ENCODE results near the gene PSMA1. TPM values are rescaled to one million over a fixed set of nuclear protein-coding genes. Genes with fewer than 3 reads are reported as not detected.
"Not testable (repeated sequence)": the region's sequence is repeated elsewhere in the genome, so short reads cannot be mapped to it uniquely, and the experiment has no call there.

The PSMA1 gene
- total RNA-seq, 1 donor = 119 TPM

DNA sequence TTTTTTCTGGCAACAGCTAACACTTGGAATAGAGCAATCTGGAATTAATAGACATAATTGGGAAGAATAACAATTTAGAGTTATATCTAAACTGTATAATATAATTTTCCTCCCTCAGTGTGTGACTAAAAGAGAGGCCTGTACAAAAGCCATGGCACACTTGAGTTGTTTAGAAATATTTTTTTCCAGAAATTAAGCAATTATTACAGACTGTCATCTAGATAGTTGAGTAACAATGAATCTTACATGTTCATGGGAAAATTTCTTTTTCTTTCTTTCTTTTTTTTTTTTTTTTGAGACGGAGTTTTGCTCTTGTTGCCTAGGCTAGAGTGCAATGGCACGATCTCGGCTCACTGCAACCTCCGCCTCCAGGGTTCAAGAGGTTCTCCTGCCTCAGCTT, 15.0 kb upstream of the PSMA1 start:
- DNase-seq (ENCODE audit: low read depth in 2 of 3, low spot score in 2 of 3) = not testable (repeated sequence)

DNA sequence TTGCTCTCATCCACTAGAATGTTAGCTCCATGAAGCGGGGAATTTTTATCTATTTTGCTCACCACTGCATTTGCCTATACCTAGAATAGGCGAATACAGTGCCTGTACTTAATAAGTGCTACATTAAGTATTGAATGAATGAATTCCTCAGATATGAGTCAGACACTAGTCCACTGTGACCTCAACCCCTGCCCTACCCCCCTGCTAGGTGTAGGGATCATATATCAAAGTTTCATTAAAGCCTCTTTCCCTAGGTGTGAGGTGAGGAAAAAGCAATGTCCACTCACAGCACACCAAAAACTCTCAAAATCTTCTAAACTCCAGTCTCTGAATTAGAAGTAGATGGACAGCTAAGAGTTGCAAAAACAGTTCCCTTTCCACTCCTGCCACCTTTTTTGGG, 9.8 kb upstream of the PSMA1 start:
- no peak for DNase-seq (ENCODE audit: low read depth in 2 of 3, low spot score in 2 of 3)

DNA sequence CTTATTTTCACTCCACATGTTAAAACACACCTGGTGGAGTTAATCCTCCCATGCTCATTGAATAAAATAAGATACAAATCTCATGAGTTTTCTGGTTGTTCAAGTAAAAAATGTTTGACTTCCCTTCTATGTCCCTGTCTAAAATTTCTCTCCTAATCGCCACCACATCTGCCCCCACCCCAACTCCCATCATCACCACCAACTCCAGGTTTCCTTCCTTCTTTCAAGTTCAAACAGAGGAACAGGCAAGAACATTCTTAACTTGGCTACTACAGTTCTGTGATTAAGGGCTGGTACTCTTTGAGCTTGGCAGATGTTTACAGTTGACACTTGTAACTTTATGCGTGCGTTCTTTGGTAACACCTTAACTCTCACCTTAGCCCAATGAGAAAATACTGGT, 9.1 kb upstream of the PSMA1 start:
- peak in 1 of 3 donors; percentile 36 for DNase-seq (ENCODE audit: low read depth in 2 of 3, low spot score in 2 of 3)

DNA sequence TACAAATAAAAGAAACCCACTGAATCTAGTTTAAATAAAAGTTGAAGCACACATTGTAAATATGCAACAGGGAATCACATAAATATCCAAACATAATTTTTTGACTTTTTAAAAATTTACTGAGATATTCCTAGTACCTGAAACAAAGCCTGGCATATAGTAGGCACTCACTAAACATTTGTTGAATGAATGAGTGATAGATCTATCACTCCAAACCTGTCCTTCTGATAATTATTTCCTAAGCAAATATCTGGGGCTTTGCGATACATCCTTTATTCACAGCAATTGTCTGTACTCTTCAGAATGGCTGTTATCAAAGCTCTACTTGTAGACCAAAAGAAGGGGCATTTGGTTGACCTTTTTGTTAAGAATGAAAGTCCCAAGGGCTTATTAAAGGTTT, 2.6 kb upstream of the PSMA1 start:
- no peak for DNase-seq (ENCODE audit: low read depth in 2 of 3, low spot score in 2 of 3)

DNA sequence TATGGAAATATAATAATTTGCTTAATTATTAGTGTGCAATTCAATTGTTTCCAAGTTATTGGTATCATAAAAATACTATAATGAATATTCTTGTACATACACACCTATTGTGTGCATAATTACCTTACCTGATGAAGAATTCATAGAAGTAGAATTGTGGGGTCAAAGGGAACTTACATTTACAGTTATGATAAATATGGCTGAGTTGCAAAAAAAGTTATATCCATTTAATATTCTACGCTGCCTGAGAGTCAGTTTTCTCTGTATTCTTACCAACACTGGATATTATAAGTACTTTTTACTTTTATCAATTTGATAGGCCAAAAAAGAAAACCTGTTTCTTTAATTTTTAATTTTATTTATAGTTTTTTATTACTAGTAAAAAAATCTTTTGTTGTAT, 2.1 kb upstream of the PSMA1 start:
- DNase-seq (ENCODE audit: low read depth in 2 of 3, low spot score in 2 of 3) = no peak

DNA sequence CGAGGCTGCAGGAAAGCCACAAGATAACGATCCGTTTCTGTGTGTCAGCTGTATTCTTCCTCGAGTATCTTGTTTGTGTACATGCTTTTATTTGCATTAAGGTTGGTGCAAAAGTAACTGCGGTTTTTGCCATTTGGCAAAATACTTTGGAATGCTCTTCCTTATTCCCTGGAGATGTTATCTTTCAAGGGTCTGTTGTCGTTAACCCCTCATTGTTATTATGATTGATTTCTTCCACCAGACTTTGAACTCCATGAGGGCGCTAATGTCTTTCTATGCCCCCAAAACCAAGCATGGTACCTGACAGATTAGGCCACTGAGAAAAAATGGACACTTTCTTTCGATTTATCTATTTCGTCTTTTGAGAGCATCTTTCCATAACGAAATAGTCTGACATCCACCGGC, 563 bp upstream of the PSMA1 start:
- no peak for DNase-seq (ENCODE audit: low read depth in 2 of 3, low spot score in 2 of 3)

DNA sequence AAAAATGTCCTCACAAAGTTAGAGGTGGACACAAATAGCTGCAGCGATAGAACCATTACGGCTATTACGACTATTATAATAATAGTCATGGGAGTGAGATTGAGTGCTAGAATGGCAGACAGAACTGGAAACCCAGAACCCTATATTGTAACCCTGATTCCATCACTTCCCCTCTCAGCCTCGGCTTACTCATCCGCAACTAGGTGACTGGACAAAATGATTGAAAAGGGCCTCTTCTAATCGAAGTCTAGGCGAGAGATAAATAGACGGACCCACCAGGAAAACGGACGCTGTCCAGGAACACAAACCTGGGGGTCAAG, 629 bp downstream of the PSMA1 start:
- DNase-seq (ENCODE audit: low read depth in 2 of 3, low spot score in 2 of 3) = peak in 1 of 3 donors; percentile 40

DNA sequence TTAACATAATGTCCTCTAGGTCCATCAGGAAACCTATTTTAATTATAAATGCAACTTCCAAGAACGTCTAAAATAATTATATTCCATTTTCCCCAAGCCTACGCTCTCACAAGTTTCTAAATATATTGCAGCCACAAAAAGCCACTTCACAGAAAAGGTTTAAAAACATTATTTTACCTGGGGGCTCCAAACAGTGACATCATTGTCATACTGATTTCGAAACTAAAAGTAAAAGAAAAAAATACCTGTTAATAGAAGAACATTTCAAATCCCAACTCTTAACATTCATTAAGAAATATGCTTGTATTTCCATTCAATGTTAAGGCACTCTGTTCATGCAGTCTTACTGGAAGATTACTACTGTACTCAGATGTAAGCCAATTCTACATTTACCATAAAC, 1.4 kb downstream of the PSMA1 start:
- DNase-seq (ENCODE audit: low read depth in 2 of 3, low spot score in 2 of 3) = no peak

DNA sequence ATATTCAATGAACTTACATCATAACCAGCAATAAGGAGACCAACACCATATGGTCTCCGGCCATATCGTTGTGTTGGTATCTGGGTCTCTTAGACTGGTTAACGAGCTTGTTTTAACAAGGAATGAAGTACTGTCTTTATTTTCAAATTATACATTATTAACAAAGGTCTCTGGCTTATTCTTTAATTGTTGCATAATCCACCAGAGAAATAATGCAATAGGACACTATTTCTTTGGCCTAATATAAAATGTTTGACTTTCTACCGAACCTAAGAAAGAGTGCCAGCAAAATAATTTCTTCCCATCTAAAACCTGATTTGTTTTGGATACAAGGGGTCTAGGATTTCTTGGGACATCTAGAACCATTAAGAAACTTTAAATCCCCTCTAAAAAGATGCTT, 6.4 kb downstream of the PSMA1 start:
- DNase-seq (ENCODE audit: low read depth in 2 of 3, low spot score in 2 of 3) = no peak

DNA sequence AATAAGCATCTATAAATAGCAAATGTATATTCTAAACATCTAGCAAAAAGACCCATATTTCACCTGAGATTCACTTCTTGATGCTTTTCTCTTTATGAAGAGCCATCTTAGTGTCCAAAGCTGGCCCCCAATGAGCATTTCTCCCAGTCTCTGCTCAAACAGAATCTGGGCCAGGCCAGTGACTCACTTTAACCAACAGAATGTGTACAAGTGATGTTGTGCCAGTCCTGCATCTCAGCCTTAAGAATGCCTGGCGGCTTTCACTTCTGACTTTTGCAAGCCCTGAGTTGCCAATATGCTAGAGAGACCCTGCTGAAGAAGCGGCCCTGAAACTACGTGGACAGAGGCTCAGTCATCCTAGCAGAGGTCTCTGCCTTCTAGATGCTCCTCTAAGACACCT, 13.7 kb downstream of the PSMA1 start:
- no peak for DNase-seq (ENCODE audit: low read depth in 2 of 3, low spot score in 2 of 3)

DNA sequence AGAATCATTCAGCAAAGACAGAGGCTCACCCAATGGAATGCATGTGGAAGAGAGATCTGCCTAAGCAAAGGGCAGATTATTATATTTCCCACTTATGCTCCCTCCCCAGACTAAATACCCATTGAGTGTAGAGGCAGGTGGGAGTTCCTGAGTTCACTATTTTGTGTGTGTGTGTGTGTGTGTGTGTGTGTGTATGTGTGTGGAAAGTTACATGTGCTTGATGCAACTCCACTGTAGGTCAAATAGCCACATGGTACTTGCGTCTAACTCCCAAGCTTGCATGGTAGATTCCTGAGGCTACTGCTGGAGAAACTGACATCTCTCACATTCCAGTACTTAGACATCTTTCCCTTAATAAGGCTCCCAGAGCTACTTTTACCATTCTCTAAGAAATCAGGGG, 17.2 kb downstream of the PSMA1 start:
- no peak for DNase-seq (ENCODE audit: low read depth in 2 of 3, low spot score in 2 of 3)

DNA sequence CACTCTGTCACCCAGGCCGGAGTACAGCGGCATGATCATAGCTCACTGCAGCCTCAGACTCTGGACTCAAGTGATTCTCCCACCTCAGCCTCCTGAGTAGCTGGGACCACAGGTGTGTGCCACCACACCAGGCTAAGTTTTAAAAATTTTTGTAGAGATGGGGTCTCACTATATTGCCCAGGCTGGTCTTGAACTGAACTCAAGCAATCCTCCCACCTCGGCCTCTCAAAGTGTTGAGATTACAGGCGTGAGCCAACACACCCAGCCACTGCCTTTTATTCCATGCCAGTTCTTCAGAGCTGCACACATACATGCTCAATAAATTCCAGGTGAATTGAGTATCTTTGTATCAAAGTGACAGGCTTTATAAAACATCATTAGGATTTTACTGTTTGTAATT, 18.1 kb downstream of the PSMA1 start:
- no peak for DNase-seq (ENCODE audit: low read depth in 2 of 3, low spot score in 2 of 3)

DNA sequence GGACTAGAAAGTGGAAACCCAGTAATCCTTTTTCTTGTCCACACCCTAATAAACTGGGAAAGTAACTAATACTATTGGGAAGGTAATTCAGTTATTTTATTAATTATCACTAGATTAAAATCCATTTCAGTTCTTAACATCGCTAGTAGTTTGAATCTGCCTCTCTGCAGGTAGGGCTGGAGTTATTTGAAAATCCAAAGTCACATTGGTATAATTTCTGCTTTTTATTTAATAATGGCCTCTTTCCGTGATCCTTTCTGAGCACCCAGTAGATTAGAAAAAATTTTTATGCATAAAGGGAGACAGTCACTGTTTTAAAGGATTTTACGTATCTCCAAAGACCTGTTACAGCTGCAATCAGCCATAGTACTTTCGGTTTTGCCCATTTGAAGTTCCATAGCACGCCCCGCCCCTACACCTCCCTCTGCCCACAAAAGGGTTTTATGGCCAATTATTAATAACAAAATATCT, 20.0 kb downstream of the PSMA1 start:
- DNase-seq (ENCODE audit: low read depth in 2 of 3, low spot score in 2 of 3) = peak; percentile 31 to 59 (median 50)

DNA sequence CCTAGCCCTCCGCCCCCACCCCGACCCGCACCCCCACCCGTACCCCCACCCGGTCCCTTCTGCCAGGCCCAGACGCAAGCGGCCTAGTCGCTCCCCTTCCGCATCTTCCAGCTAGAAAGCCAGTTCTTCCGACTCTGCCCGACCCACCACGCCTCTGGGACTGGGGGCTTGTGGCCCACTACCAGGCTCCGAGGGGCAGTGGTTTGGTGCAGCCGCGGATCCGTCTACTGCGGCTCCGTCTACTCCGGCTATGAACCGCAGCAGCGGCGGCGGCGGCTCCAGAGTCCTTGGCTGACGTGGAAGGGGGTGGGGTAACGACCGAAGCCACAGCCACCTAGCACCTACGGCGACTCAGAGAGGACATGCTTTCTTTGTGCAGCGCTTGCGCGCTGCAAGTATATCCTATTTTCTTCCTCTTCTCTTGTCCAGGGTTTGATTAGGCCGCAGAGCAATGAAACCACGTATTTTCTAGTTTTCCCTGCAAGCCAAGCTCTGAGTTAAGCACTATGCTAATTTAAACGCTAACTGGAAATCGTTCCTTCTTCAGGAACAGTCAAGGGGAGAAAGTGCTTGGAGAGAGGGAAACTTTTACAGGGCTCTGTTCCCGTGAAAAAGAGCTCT, 20.5 kb downstream of the PSMA1 start, which contains the start of gene COPB1:
Gene COPB1 (minus strand): TSS at position 252 of the 621 bp plus-strand sequence. CDS start 883 bp downstream, outside the sequence.
- DNase-seq (ENCODE audit: low read depth in 2 of 3, low spot score in 2 of 3) = peak; percentile 86 to 94 (median 94)

DNA sequence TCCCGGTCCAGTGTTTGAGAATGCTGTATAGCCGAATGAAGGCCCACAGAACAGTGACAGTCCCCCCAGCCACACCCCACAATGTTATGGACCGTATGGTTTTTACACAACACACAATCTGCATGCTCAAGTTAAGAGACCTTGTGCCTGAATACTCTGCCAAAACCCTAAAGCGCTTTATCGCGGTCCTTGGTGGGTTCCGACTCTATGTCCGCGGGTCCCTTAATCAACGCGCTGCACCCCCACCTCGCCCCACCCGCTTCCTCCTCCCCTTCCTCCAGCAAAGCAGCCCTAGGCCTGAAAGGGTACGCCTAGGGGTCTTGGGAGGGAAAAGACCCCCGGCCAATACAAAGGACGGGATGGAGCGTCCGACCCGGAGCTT, 21.0 kb downstream of the PSMA1 start:
- DNase-seq (ENCODE audit: low read depth in 2 of 3, low spot score in 2 of 3) = peak; percentile 5 to 61 (median 48)

DNA sequence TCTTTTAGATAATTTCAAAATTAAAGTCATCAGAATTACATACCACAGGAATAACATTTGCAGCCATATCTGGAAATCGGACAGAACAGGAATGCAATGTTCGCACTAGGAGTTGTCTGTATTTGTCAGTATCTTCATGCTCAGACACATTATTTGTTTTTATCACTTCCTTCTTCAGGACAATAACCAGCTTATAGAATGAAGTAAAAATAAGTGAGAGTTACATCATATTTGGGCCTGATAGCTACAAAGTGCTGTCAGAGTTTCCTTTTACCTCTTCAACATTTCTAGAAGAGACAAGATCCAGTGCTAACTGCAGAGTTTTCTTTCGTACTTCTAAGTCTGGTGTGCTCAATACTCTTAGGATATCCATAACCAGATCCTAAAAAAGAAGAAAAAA, 39.5 kb downstream of the PSMA1 start:
- no peak for DNase-seq (ENCODE audit: low read depth in 2 of 3, low spot score in 2 of 3)

DNA sequence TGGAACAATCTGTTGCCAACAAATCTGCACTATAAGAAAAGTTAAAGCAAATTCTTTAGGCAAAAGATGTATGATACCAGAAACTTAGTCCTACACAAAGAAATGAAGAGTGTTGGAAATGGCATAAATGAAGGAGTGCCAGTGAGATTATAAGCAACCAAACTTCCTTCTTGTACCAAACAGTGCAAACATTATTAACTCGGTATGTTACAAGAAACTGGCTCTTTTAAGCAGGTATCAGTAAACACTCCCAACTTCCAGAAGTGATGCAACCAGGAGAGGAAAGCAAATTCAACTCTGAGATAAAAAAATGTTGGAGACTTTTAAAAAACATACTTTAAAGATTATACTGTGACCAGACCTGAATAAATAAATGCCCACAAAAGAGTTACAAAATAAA, 49.1 kb downstream of the PSMA1 start:
- no peak for DNase-seq (ENCODE audit: low read depth in 2 of 3, low spot score in 2 of 3)

DNA sequence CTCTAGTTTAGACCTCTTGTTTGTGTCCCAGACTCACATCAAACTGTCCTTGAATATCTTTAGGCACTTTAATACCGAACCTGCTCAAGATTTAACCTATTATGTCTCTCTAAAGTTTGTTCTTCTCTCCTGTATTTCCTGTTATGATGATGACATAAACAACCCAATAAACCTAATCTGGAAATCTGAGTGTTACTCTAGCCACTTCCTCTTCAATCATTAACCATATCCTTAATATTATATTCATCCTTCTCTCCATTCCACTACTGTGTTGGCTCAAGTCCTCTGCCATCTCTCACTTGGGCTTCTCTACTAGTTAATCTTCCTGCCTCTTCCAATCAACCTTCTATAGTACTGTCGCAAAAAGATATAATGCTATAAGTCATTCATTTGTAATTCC, 56.6 kb downstream of the PSMA1 start:
- no peak for DNase-seq (ENCODE audit: low read depth in 2 of 3, low spot score in 2 of 3)

DNA sequence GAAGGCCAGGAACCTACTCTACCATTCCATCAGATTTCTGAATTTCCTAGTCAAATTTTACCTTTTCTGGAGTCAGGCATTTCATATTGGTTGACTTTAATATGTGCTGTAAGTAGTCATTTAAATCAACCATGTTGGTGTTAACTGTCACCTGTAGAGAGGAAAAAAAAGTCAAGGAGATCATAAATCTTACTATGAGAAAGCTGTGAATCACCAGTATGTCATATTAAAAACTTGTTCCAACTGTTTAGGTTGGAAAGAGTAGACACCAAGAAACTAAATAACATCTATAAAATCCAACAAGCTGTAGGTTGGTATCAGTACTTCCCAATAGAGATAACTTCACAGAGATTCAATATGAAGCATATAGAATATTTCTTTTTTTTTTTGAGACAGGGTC, 60.0 kb downstream of the PSMA1 start:
- no peak for DNase-seq (ENCODE audit: low read depth in 2 of 3, low spot score in 2 of 3)

DNA sequence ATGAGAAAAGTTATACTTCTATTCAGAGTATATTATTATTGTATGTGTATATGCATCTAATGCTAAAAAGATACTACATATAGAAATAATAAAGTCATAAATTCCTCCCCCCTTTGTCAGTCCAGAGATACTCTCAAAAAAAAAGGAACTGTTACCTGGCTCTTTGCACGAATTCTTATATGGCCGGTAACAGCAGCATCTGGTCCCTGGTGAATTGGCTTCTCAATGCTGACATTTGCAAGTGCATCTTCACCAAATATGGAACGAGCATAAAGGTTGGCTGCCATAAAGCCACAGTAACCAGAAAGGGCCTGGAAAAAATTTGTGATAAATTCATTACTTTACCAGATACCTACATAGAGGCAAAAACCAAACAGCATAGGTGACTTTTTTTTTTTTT, 61.8 kb downstream of the PSMA1 start:
- DNase-seq (ENCODE audit: low read depth in 2 of 3, low spot score in 2 of 3) = no peak

DNA sequence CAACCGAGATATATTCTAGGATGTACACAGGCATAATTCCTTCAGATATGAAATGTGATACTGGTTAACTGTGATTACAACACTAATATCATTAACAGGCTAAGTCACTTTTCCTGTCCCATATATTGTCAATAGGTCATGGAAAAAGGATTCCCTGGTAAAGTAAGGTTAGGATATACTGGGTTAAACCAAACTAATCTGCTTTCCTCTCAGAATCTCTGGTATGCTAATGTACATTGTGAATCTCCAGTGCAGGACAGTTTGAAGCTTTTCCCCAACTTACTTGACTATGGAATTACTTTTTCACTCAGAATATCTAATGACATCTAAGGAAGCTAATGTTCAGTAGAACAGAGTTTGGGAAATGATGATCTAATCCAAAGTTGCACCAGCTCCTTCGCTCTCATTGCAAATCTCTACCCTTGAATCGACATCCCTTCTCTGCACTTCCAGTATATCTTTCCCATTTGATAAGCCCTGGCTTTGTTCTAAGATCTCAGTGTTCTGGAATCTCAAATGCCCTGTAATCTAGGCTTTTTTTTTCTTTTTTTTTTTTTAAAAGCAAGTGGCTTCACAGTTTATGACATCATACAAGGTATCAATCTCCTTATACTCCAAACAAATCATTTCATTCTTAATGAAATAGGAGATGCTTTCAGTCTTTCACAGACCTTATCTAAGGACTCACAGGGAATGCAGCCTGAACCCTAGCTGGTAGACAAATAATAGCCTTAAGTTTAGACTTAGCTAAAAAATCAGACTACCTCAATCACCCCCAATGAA, 64.3 kb downstream of the PSMA1 start:
- no peak for DNase-seq (ENCODE audit: low read depth in 2 of 3, low spot score in 2 of 3)
